DMS 273 treated with DMSO at 0.1 percent for 48 hours (cell line): ENCODE results near the gene OR6F1.
"Not testable (repeated sequence)": the region's sequence is repeated elsewhere in the genome, so short reads cannot be mapped to it uniquely, and the experiment has no call there.

Experiments
- DNase-seq: peaks from one replicate; lab custom pipeline; 2025; lab: John Stamatoyannopoulos, UW

Gene OR6F1

GRCh38 chr1:247716546-247716945 lies at the start of gene OR6F1:
OR6F1 (minus strand) TSS chr1:247716646; CDS start chr1:247712755, 3,891 bp downstream.
- no peak for DNase-seq

- no peak for DNase-seq
Observed at GRCh38 chr1:247760456-247760855, 44.0 kb upstream of the OR6F1 start, which contains the start of gene OR1C1. OR1C1 (minus strand) TSS chr1:247760556; CDS start chr1:247758406, 2,150 bp downstream.

- DNase-seq, result not testable (repeated sequence)
Observed at GRCh38 chr1:247754311-247754710, 37.9 kb upstream of the OR6F1 start.

- DNase-seq, result no peak
Observed at GRCh38 chr1:247749870-247750269, 33.4 kb upstream of the OR6F1 start.

- no peak for DNase-seq
Observed at GRCh38 chr1:247748041-247748440, 31.6 kb upstream of the OR6F1 start, which contains the start of gene OR14A2. OR14A2 (minus strand) TSS chr1:247748141.

- DNase-seq, result no peak
Observed at GRCh38 chr1:247747616-247748015, 31.2 kb upstream of the OR6F1 start.

GRCh38 chr1:247746391-247746935 lies 30.0 kb upstream of the OR6F1 start:
- no peak for DNase-seq

GRCh38 chr1:247742215-247742760 lies 25.8 kb upstream of the OR6F1 start:
- not testable (repeated sequence) for DNase-seq

GRCh38 chr1:247741756-247742155 lies 25.3 kb upstream of the OR6F1 start:
- no peak for DNase-seq

GRCh38 chr1:247740721-247741120 lies 24.3 kb upstream of the OR6F1 start:
- no peak for DNase-seq

- no peak for DNase-seq
Observed at GRCh38 chr1:247738315-247738714, 21.9 kb upstream of the OR6F1 start, which contains the start of gene OR14K1. OR14K1 (plus strand) TSS chr1:247738615; CDS start chr1:247738615, 0 bp downstream.

- no peak for DNase-seq
Observed at GRCh38 chr1:247721222-247721621, 4.8 kb upstream of the OR6F1 start.

- DNase-seq, result no peak
Observed at GRCh38 chr1:247713753-247714152, 2.7 kb downstream of the OR6F1 start.

GRCh38 chr1:247710681-247711080 lies 5.8 kb downstream of the OR6F1 start:
- DNase-seq, result not testable (repeated sequence)

GRCh38 chr1:247701338-247701737 lies 15.1 kb downstream of the OR6F1 start:
- no peak for DNase-seq

GRCh38 chr1:247681288-247681897 lies 35.1 kb downstream of the OR6F1 start:
- peak; percentile 2 for DNase-seq

GRCh38 chr1:247680171-247680570 lies 36.3 kb downstream of the OR6F1 start:
- DNase-seq, result no peak

- DNase-seq, result no peak
Observed at GRCh38 chr1:247679639-247680038, 36.8 kb downstream of the OR6F1 start, which contains the start of gene OR13G1. OR13G1 (minus strand) TSS chr1:247679739; CDS start chr1:247673041, 6,698 bp downstream.

- no peak for DNase-seq
Observed at GRCh38 chr1:247669225-247669624, 47.2 kb downstream of the OR6F1 start.
